NCI-H1694 treated with DMSO at 0.1 percent for 48 hours (cell line): Measurements from ENCODE around the gene ZNF277.

Experiments
- DNase-seq: peaks from one replicate; lab custom pipeline; 2025; lab: John Stamatoyannopoulos, UW

ZNF277 gene

GRCh38 chr7:112206238-112206990 lies at the start of gene ZNF277, which contains the start of gene DOCK4:
TSS of gene ZNF277 (plus strand) at chr7:112206695. CDS start at chr7:112206717, 22 bp downstream.
TSS of gene DOCK4 (minus strand) at chr7:112206399. CDS start at chr7:112206138, 261 bp downstream.
- peak; percentile 96 for DNase-seq

GRCh38 chr7:112157072-112157471 lies 49.4 kb upstream of the ZNF277 start:
- DNase-seq = no peak

GRCh38 chr7:112159351-112159750 lies 47.1 kb upstream of the ZNF277 start:
- DNase-seq = no peak

GRCh38 chr7:112160130-112160770 lies 46.2 kb upstream of the ZNF277 start:
- no peak for DNase-seq

- DNase-seq = no peak
Observed at GRCh38 chr7:112160771-112161150, 45.7 kb upstream of the ZNF277 start.

- DNase-seq = no peak
Observed at GRCh38 chr7:112161253-112162141, 45.0 kb upstream of the ZNF277 start.

- DNase-seq = peak; percentile 15
Observed at GRCh38 chr7:112162142-112162766, 44.2 kb upstream of the ZNF277 start.

GRCh38 chr7:112162784-112163506 lies 43.5 kb upstream of the ZNF277 start:
- no peak for DNase-seq

- no peak for DNase-seq
Observed at GRCh38 chr7:112167147-112167546, 39.3 kb upstream of the ZNF277 start.

- no peak for DNase-seq
Observed at GRCh38 chr7:112168915-112169314, 37.6 kb upstream of the ZNF277 start.

- DNase-seq = no peak
Observed at GRCh38 chr7:112171673-112172072, 34.8 kb upstream of the ZNF277 start.

GRCh38 chr7:112172870-112173567 lies 33.5 kb upstream of the ZNF277 start:
- peak; percentile 70 for DNase-seq

GRCh38 chr7:112173568-112173905 lies 33.0 kb upstream of the ZNF277 start:
- DNase-seq = no peak

GRCh38 chr7:112174192-112174591 lies 32.3 kb upstream of the ZNF277 start:
- no peak for DNase-seq

GRCh38 chr7:112176241-112176640 lies 30.3 kb upstream of the ZNF277 start:
- DNase-seq = no peak

GRCh38 chr7:112176693-112177415 lies 29.6 kb upstream of the ZNF277 start:
- no peak for DNase-seq

- peak; percentile 15 for DNase-seq
Observed at GRCh38 chr7:112180223-112180622, 26.3 kb upstream of the ZNF277 start.

- no peak for DNase-seq
Observed at GRCh38 chr7:112182749-112183148, 23.7 kb upstream of the ZNF277 start.

GRCh38 chr7:112183266-112183665 lies 23.2 kb upstream of the ZNF277 start:
- DNase-seq = no peak

GRCh38 chr7:112184455-112184854 lies 22.0 kb upstream of the ZNF277 start:
- DNase-seq = no peak
